Fibroblast of lung (primary cell): Measurements from ENCODE around the gene AP3S2. TPM values are rescaled to one million over a fixed set of nuclear protein-coding genes. Genes with fewer than 3 reads are reported as not detected.

Experiments used
- DNase-seq, 2 donors: peaks; one replicate each; pipeline versions ENCODE4 v3.0.0 to v3.0.0-alpha.2; 2010; ENCODE audit warnings: low read depth in 2 of 2
- H2AFZ ChIP-seq: 2 replicates; pipeline ENCODE4 v1.5.1; 2012; ENCODE audit warnings: low read length, control low read depth, inconsistent platforms
- H3K27ac ChIP-seq: 2 replicates; pipeline ENCODE4 v1.5.1; 2011; ENCODE audit warnings: low read length, control low read depth; ENCODE audit not compliant: insufficient read depth
- H3K27me3 ChIP-seq: 2 replicates; pipeline ENCODE4 v1.5.1; 2011; ENCODE audit warnings: mild to moderate bottlenecking, low read length; ENCODE audit not compliant: control insufficient read depth, insufficient read depth
- H3K36me3 ChIP-seq: 2 replicates; pipeline ENCODE4 v1.5.1; 2011; ENCODE audit warnings: low read length; ENCODE audit not compliant: control insufficient read depth, insufficient read depth
- H3K4me1 ChIP-seq: 2 replicates; pipeline ENCODE4 v1.5.1; 2011; ENCODE audit warnings: low read length; ENCODE audit not compliant: control insufficient read depth, insufficient read depth; ENCODE audit errors: extremely low read depth
- H3K4me2 ChIP-seq: 2 replicates; pipeline ENCODE4 v1.5.1; 2011; ENCODE audit warnings: low read length, control low read depth; ENCODE audit not compliant: insufficient read depth; ENCODE audit errors: extremely low read depth
- H3K4me3 ChIP-seq, 4 experiments: fragments of 200-600 bp in 1 of 4; sonication (generic) in 1 of 4; replicated peaks in 1 of 4; 2 replicates each; pipeline ENCODE4 v1.5.1; 2011 to 2016; ENCODE audit warnings: low read length in 4 of 4, low read depth in 3 of 4, mild to moderate bottlenecking in 3 of 4, control low read depth in 2 of 4, inconsistent platforms in 1 of 4, mixed read lengths in 1 of 4; ENCODE audit not compliant: insufficient read depth in 1 of 4; ENCODE audit errors: control extremely low read depth in 1 of 4
- H3K79me2 ChIP-seq: 2 replicates; pipeline ENCODE4 v1.5.1; 2012; ENCODE audit warnings: mild to moderate bottlenecking, low read length, inconsistent platforms; ENCODE audit not compliant: control insufficient read depth, insufficient read depth
- H3K9ac ChIP-seq: 2 replicates; pipeline ENCODE4 v1.5.1; 2011; ENCODE audit warnings: mild to moderate bottlenecking, low read length, control low read depth; ENCODE audit not compliant: insufficient read depth
- H3K9me3 ChIP-seq: 2 replicates; pipeline ENCODE4 v1.5.1; 2012; ENCODE audit warnings: low read depth, low read length; ENCODE audit not compliant: control insufficient read depth, insufficient read depth
- H4K20me1 ChIP-seq: 2 replicates; pipeline ENCODE4 v1.5.1; 2011; ENCODE audit warnings: low read length; ENCODE audit not compliant: control insufficient read depth, insufficient read depth; ENCODE audit errors: extremely low read depth
- EZH2 ChIP-seq: IDR thresholded peaks from 2 replicates; pipeline ENCODE4 v1.5.1; 2012; ENCODE audit warnings: low read length, control low read depth, mild to moderate bottlenecking; ENCODE audit errors: missing control alignments
- polyA plus RNA-seq, 2 donors: library from polyadenylated mRNA; depleted of rRNA in 1 of 2; stranded (reverse) in 1 of 2; unstranded in 1 of 2; fragments of >200 nt; gene quantifications; 2 replicates each; pipeline ENCODE4 v1.2.1, GENCODE V29; 2011 to 2012; ENCODE audit warnings: missing spikeins in 1 of 2
- total RNA-seq: library from RNA; depleted of rRNA; stranded (reverse); fragments of >200 nt; gene quantifications from 2 replicates; pipeline ENCODE4 v1.2.1, GENCODE V29; 2014
- TF ChIP-seq, protein P1 (sequence below), 2 donors: IDR thresholded peaks in 1 of 2; conservative IDR thresholded peaks in 1 of 2; 1 replicate in 1 of 2; 2 replicates in 1 of 2; pipeline ENCODE4 v1.5.1; 2011 to 2012; ENCODE audit warnings: low read length in 2 of 2, control low read depth in 1 of 2, inconsistent platforms in 1 of 2, low read depth in 1 of 2, mild to moderate bottlenecking in 1 of 2

AP3S2 gene
- total and polyA plus RNA-seq, 2 donors (not counting 1 experiment from before 2014, with no cell fraction given): 54.4 to 69.5 TPM

DNA sequence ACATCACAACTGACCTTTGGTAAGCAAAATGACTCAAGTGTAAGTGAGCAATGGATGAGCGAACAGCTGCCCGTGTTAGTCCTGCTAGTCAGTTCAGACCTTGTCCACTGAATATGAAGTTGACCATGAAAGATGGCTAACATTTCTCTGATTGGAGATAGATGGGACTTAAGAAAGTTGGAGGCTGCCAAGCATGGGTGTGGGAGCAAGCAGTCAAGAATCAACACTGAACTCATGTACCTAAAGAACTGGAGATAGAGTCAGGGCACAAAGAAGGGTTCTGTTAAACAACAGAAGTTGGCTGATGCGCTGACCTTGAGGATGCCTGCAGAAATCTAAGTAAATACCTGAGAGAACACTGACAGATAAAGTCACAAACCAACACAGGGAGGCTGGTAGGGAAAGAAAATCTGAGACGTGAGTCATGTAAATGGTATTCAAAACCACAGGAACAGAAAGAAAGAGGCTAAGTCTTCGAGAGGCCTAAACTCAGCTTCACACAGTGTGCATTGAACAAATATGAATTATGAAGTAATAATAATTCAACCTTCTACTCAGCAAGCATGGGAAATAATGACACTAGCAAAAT is 48.4 kb downstream of the AP3S2 start:
- H3K9me3 ChIP-seq: no peaks in the 10 kb centered on the region
- no peaks in the 10 kb centered on the region for H4K20me1 ChIP-seq
- H3K4me3 ChIP-seq: no peak overlapping the region
- TF ChIP-seq EZH2: no peak
- TF ChIP-seq, protein P1, sequence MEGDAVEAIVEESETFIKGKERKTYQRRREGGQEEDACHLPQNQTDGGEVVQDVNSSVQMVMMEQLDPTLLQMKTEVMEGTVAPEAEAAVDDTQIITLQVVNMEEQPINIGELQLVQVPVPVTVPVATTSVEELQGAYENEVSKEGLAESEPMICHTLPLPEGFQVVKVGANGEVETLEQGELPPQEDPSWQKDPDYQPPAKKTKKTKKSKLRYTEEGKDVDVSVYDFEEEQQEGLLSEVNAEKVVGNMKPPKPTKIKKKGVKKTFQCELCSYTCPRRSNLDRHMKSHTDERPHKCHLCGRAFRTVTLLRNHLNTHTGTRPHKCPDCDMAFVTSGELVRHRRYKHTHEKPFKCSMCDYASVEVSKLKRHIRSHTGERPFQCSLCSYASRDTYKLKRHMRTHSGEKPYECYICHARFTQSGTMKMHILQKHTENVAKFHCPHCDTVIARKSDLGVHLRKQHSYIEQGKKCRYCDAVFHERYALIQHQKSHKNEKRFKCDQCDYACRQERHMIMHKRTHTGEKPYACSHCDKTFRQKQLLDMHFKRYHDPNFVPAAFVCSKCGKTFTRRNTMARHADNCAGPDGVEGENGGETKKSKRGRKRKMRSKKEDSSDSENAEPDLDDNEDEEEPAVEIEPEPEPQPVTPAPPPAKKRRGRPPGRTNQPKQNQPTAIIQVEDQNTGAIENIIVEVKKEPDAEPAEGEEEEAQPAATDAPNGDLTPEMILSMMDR (conservative IDR thresholded peaks at IDR 0.05 in 1 of 2, IDR thresholded peaks at IDR 0.05 in 1 of 2; ENCODE audit: low read depth in 1 of 2, low read length in 2 of 2): no peak
- H3K27me3 ChIP-seq: no peaks in the 10 kb centered on the region
- H2AFZ ChIP-seq: no peak overlapping the region
- peaks cover 26% of the 10 kb centered on the region for H3K4me1 ChIP-seq
- H3K79me2 ChIP-seq: no peaks in the 10 kb centered on the region
- H3K4me2 ChIP-seq: peak overlapping the region; percentile 60
- no peak overlapping the region for H3K9ac ChIP-seq
- H3K27ac ChIP-seq: peak overlapping the region; percentile 81
- no peaks in the 10 kb centered on the region for H3K36me3 ChIP-seq
- peak; percentile 92 to 93 for DNase-seq

DNA sequence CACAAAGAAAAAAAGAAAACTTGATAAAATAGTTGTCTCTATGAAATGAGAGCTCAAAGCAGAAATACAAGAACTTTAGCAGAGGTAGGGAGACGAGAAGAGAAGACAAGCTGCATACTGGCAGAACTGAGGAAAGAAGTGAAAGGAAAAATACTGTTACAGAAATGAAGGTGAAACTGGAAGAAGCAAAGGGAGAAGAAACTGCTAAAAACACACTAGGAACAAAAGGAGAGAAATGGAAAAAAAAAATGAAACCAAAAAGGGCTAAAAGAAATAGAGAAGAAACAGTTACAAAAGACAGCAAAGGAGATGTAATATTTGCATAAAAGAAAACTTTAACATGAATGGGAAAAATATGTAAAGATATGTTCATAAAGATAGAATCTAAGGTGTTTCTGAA is 51.8 kb downstream of the AP3S2 start:
- no peaks in the 10 kb centered on the region for H3K9me3 ChIP-seq
- H3K4me1 ChIP-seq: peaks cover 24% of the 10 kb centered on the region
- H3K36me3 ChIP-seq: peaks cover 4% of the 10 kb centered on the region
- no peaks in the 10 kb centered on the region for H3K27me3 ChIP-seq
- no peak overlapping the region for H2AFZ ChIP-seq
- H3K4me3 ChIP-seq: no peak overlapping the region
- no peak overlapping the region for H3K27ac ChIP-seq
- no peak for DNase-seq
- no peak overlapping the region for H3K9ac ChIP-seq
- H3K79me2 ChIP-seq: no peaks in the 10 kb centered on the region
- H4K20me1 ChIP-seq: no peaks in the 10 kb centered on the region
- TF ChIP-seq, protein P1 (conservative IDR thresholded peaks at IDR 0.05 in 1 of 2, IDR thresholded peaks at IDR 0.05 in 1 of 2; ENCODE audit: low read depth in 1 of 2, low read length in 2 of 2): no peak
- TF ChIP-seq EZH2: no peak
- H3K4me2 ChIP-seq: no peak overlapping the region

DNA sequence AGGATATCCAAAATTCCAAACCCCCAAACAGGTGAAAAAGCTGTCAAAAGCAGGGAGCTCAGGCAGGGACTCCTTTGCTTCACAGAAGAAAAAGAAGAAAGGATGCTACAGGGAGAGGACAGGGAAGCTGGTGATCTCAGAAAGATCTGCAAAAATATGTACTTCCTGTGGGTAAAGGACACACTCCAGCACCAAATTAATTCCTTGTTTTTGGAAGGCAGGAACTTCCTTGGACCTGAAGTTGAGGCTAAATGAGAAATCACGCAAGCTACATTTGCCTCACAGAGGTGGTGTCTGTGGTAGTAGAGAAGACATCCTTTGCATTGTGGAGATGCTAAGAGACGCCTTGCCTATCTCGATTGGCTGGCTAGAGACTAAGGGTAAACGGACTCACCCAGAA is 52.5 kb downstream of the AP3S2 start:
- Histone ChIP-seq H3K4me2 (no peak overlapping the region), H3K9ac (no peak overlapping the region), H3K79me2 (no peaks in the 10 kb centered on the region), H3K36me3 (peaks cover 4% of the 10 kb centered on the region), H3K9me3 (no peaks in the 10 kb centered on the region), H4K20me1 (no peaks in the 10 kb centered on the region), H3K4me1 (peaks cover 26% of the 10 kb centered on the region), H3K4me3 (no peak overlapping the region), H3K27ac (no peak overlapping the region), H2AFZ (no peak overlapping the region), H3K27me3 (no peaks in the 10 kb centered on the region)
- DNase-seq: no peak
- no peak for TF ChIP-seq EZH2
- TF ChIP-seq, protein P1 (conservative IDR thresholded peaks at IDR 0.05 in 1 of 2, IDR thresholded peaks at IDR 0.05 in 1 of 2; ENCODE audit: low read depth in 1 of 2, low read length in 2 of 2): no peak
